Vagina (tissue), 2 donors: Measurements from ENCODE around the gene PLEKHA6.

Experiments used
- CTCF ChIP-seq, 3 experiments: fragments of 450-650 bp in 2 of 3; fragments of 200-600 bp in 1 of 3; sonication (generic) in 1 of 3; IDR thresholded peaks; one replicate each; pipeline ENCODE4 v1.5.1; 2017 to 2019; ENCODE audit warnings: antibody characterized with exemption in 3 of 3, mild to moderate bottlenecking in 2 of 3, moderate library complexity in 2 of 3
- POLR2A ChIP-seq, 2 donors: fragments of 450-650 bp; IDR thresholded peaks; one replicate each; pipeline ENCODE4 v1.6.1; 2017; ENCODE audit warnings: antibody characterized with exemption in 2 of 2, mild to moderate bottlenecking in 2 of 2, moderate library complexity in 2 of 2
- POLR2AphosphoS5 ChIP-seq, 2 donors: sonication (generic); formaldehyde crosslinking; IDR thresholded peaks; one replicate each; pipeline ENCODE4 v1.9.0; 2017; ENCODE audit warnings: antibody characterized with exemption in 2 of 2, mild to moderate bottlenecking in 2 of 2, low read depth in 1 of 2; ENCODE audit not compliant: insufficient read depth in 1 of 2

DNA sequence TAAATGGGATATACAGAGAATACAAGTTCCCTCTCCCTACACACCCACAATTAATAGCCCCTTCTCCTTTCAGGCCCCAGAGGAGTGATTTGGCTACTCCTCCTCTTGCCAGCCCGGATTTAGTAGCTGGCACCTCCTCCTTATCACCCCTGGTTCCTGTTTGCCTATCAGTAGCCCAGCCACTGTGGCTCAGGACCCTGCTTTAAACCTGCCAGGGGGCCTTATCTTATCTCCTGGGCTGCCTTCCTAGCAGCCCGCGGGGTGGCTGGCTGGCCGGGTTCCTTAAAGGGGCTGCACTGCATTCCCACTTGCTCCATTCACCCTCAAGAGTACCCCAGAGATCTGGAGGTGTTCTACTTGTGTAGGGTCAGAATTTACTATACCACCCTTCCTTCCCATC lies 70.4 kb downstream of the PLEKHA6 start:
- TF ChIP-seq CTCF (IDR thresholded peaks at IDR 0.05) (no peak), POLR2A (IDR thresholded peaks at IDR 0.05) (no peak), POLR2AphosphoS5 (IDR thresholded peaks at IDR 0.05; ENCODE audit: insufficient read depth in 1 of 2, low read depth in 1 of 2) (no peak)
